Spleen (tissue), 7 donors: ENCODE measurements around the gene DTNA.

Source experiments
- POLR2AphosphoS5 ChIP-seq, 3 donors: sonication (generic); formaldehyde crosslinking; IDR thresholded peaks; one replicate each; pipeline ENCODE4 v1.5.1; 2017; ENCODE audit warnings: antibody characterized with exemption in 3 of 3
- TF ChIP-seq, protein P1 (sequence below), 11 experiments: fragments of 200-600 bp in 7 of 11; fragments of 450-650 bp in 4 of 11; sonication (generic) in 4 of 11; IDR thresholded peaks in 8 of 11; conservative IDR thresholded peaks in 3 of 11; 1 replicate in 7 of 11; 2 replicates in 4 of 11; pipeline versions ENCODE4 v1.4.0 to v1.8.0; 2016 to 2021; ENCODE audit warnings: antibody characterized with exemption in 11 of 11, inconsistent platforms in 4 of 11, mild to moderate bottlenecking in 1 of 11
- donor health status: DM: no; HTN: no; CAD: no; lungs with moderate emphysema.
- donor health status: DM: no; HTN: no; CAD: no.
- donor health status: DM: no; HTN: no; CAD: no.

- TF ChIP-seq, protein P1, sequence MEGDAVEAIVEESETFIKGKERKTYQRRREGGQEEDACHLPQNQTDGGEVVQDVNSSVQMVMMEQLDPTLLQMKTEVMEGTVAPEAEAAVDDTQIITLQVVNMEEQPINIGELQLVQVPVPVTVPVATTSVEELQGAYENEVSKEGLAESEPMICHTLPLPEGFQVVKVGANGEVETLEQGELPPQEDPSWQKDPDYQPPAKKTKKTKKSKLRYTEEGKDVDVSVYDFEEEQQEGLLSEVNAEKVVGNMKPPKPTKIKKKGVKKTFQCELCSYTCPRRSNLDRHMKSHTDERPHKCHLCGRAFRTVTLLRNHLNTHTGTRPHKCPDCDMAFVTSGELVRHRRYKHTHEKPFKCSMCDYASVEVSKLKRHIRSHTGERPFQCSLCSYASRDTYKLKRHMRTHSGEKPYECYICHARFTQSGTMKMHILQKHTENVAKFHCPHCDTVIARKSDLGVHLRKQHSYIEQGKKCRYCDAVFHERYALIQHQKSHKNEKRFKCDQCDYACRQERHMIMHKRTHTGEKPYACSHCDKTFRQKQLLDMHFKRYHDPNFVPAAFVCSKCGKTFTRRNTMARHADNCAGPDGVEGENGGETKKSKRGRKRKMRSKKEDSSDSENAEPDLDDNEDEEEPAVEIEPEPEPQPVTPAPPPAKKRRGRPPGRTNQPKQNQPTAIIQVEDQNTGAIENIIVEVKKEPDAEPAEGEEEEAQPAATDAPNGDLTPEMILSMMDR (IDR thresholded peaks at IDR 0.05 in 8 of 11, conservative IDR thresholded peaks at IDR 0.05 in 3 of 11), result no peak
- no peak for TF ChIP-seq POLR2AphosphoS5 (IDR thresholded peaks at IDR 0.05)
Observed at GRCh38 chr18:34929336-34929780, 219.3 kb downstream of the DTNA start.
